K562 (cell line): ENCODE data around the gene DCUN1D2. TPM values are rescaled to one million over a fixed set of nuclear protein-coding genes. Genes with fewer than 3 reads are reported as not detected.

Source experiments
- C11orf30 ChIP-seq: fragments of 450-650 bp; IDR thresholded peaks from 2 replicates; pipeline ENCODE4 v1.6.1; 2016; ENCODE audit warnings: low read depth, mild to moderate bottlenecking
- ESRRA ChIP-seq: fragments of 450-650 bp; IDR thresholded peaks from 2 replicates; pipeline ENCODE4 v1.6.1; 2014; ENCODE audit warnings: low read depth, mild to moderate bottlenecking, moderate library complexity, borderline replicate concordance
- FOSL1 ChIP-seq: fragments of 200-800 bp; sonication (Bioruptor generic); conservative IDR thresholded peaks from 2 replicates; pipeline ENCODE4 v1.6.1; 2016; ENCODE audit warnings: missing genetic modification characterization, missing compliant biosample characterization
- FOXK2 ChIP-seq, 2 experiments: fragments of 450-650 bp; IDR thresholded peaks in 1 of 2; conservative IDR thresholded peaks in 1 of 2; 2 replicates each; pipeline ENCODE4 v1.6.1; 2016; ENCODE audit warnings: low read depth in 2 of 2, mild to moderate bottlenecking in 1 of 2
- GTF3C2 ChIP-seq: IDR thresholded peaks from 3 replicates; pipeline ENCODE4 v1.6.1; 2011; ENCODE audit warnings: borderline replicate concordance, mild to moderate bottlenecking, moderate library complexity; ENCODE audit not compliant: insufficient read length; ENCODE audit errors: extremely low read depth
- KDM1A ChIP-seq, 2 experiments: fragments of 450-650 bp; IDR thresholded peaks; 2 replicates each; pipeline ENCODE4 v1.6.1; 2016; ENCODE audit warnings: mild to moderate bottlenecking in 2 of 2
- L3MBTL2 ChIP-seq: fragments of 450-650 bp; IDR thresholded peaks from 2 replicates; pipeline ENCODE4 v1.6.1; 2016; ENCODE audit warnings: mild to moderate bottlenecking, moderate library complexity
- MED1 ChIP-seq: sonication (generic); formaldehyde crosslinking; IDR thresholded peaks from 2 replicates; pipeline ENCODE4 v1.8.1; 2023; ENCODE audit warnings: missing genetic modification reagents, borderline replicate concordance
- NCOA1 ChIP-seq: fragments of 450-650 bp; IDR thresholded peaks from 2 replicates; pipeline ENCODE4 v1.6.1; 2016; ENCODE audit warnings: low read depth
- PCBP2 ChIP-seq: fragments of 200-400 bp; formaldehyde crosslinking; IDR thresholded peaks from 2 replicates; pipeline ENCODE4 v1.6.1; 2018; ENCODE audit warnings: low read length, low read depth, mild to moderate bottlenecking, moderate library complexity; ENCODE audit not compliant: poor library complexity, severe bottlenecking
- PHF8 ChIP-seq: fragments of 200-600 bp; sonication (generic); IDR thresholded peaks from 2 replicates; pipeline ENCODE4 v1.6.1; 2012; ENCODE audit warnings: mixed run types, mild to moderate bottlenecking, inconsistent platforms, low read length, moderate library complexity, borderline replicate concordance
- POLR3A ChIP-seq: IDR thresholded peaks from 2 replicates; pipeline ENCODE4 v1.6.1; 2011; ENCODE audit warnings: borderline replicate concordance, mild to moderate bottlenecking, moderate library complexity; ENCODE audit not compliant: insufficient read length, insufficient read depth; ENCODE audit errors: extremely low read depth
- TGIF2 ChIP-seq: sonication (generic); formaldehyde crosslinking; IDR thresholded peaks from 2 replicates; pipeline ENCODE4 v1.8.1; 2022; ENCODE audit warnings: mild to moderate bottlenecking, missing genetic modification reagents, moderate library complexity
- UBTF ChIP-seq, 2 experiments: IDR thresholded peaks; 2 replicates each; pipeline ENCODE4 v1.6.1; 2012; ENCODE audit warnings: improper control_type of control experiment in 2 of 2, low read depth in 2 of 2, low read length in 2 of 2, borderline replicate concordance in 1 of 2
- USF1 ChIP-seq: sonication (generic); formaldehyde crosslinking; IDR thresholded peaks from 2 replicates; pipeline ENCODE4 v1.9.0; 2022; ENCODE audit warnings: mild to moderate bottlenecking, missing genetic modification reagents
- ZKSCAN8 ChIP-seq: fragments of 200-800 bp; sonication (Bioruptor generic); IDR thresholded peaks from 2 replicates; pipeline ENCODE4 v1.6.1; 2016; ENCODE audit warnings: missing genetic modification characterization, missing compliant biosample characterization
- ZNF217 ChIP-seq: sonication (generic); formaldehyde crosslinking; IDR thresholded peaks from 2 replicates; pipeline ENCODE4 v1.8.0; 2022; ENCODE audit warnings: mild to moderate bottlenecking, missing genetic modification reagents
- polyA plus RNA-seq, 8 experiments: library from polyadenylated mRNA; depleted of rRNA in 4 of 8; stranded (reverse) in 5 of 8; unstranded in 3 of 8; fragments of >200 nt; fragmentation: Nextera tagmentation in 2 of 8; fragmentation: Illumina TruSeq in 1 of 8; extraction: Ambion mirVana in 2 of 8; extraction: Trizol in 1 of 8; gene quantifications; 2 replicates each; pipeline versions ENCODE4 v1.2.1 to v1.2.3, GENCODE V29; 2011 to 2014; ENCODE audit warnings: inconsistent platforms in 1 of 8, missing spikeins in 1 of 8
- total RNA-seq, 7 experiments: library from RNA; depleted of rRNA in 6 of 7; stranded (reverse); fragments of >200 nt in 6 of 7; fragmentation: Illumina TruSeq in 2 of 7; extraction: Trizol in 2 of 7; gene quantifications; 2 replicates each; pipeline versions ENCODE4 v1.2.1 to v1.2.3, GENCODE V29; 2011 to 2021; ENCODE audit warnings: low replicate concordance in 1 of 7

Gene DCUN1D2
- total and polyA plus RNA-seq, 9 of the 15 experiments (the other 6 are each of a cell fraction or from before 2014, with no cell fraction given): 2.1 to 16.8 (median 11.1) TPM

GRCh38 chr13:113425941-113426590 lies 64.4 kb downstream of the DCUN1D2 start (continued):
- TF ChIP-seq GTF3C2: no peak
- peak; percentile 54; the same call in 1 of the 2 replicates for TF ChIP-seq USF1 (CRISPR knock-in tag)
- no peak for TF ChIP-seq MED1 (CRISPR knock-in tag)
- TF ChIP-seq TGIF2 (CRISPR knock-in tag): no peak
- TF ChIP-seq L3MBTL2: 0 out of 2 replicates have a peak, but pooled peaks have one; percentile 15
- no peak for TF ChIP-seq NCOA1
- no peak for TF ChIP-seq POLR3A
- no peak for TF ChIP-seq PCBP2
- TF ChIP-seq FOSL1 (tag): no peak
- no peak for TF ChIP-seq KDM1A (IDR thresholded peaks at IDR 0.05)
- TF ChIP-seq ZNF217 (CRISPR knock-in tag): no peak
- TF ChIP-seq FOXK2 (conservative IDR thresholded peaks at IDR 0.05 in 1 of 2, IDR thresholded peaks at IDR 0.05 in 1 of 2; ENCODE audit: low read depth in 2 of 2): no peak
- TF ChIP-seq UBTF (IDR thresholded peaks at IDR 0.05; ENCODE audit: borderline replicate concordance in 1 of 2, low read depth in 2 of 2, low read length in 2 of 2): no peak
- no peak for TF ChIP-seq PHF8
- TF ChIP-seq ZKSCAN8 (CRISPR knock-in tag): no peak
- no peak for TF ChIP-seq C11orf30
- TF ChIP-seq ESRRA: 0 out of 2 replicates have a peak, but pooled peaks have one; percentile 32
